SK-N-SH treated with all-trans-retinoic acid at 6 μM for 48 hours (cell line): ENCODE data around the gene GJD2.

Experiments used
- ATAC-seq: fragments of 200-7000 bp; cut with Tn5 transposase; 3 replicates; pipeline ENCODE4 v1.9.1; 2020; ENCODE audit warnings: mild to moderate bottlenecking, moderate library complexity
- ARNTL ChIP-seq: fragments of 450-650 bp; formaldehyde crosslinking; IDR thresholded peaks from 2 replicates; pipeline ENCODE4 v1.5.0; 2020; ENCODE audit warnings: low read depth, mild to moderate bottlenecking, moderate library complexity, borderline replicate concordance
- BACH2 ChIP-seq: fragments of 250-450 bp; sonication (Bioruptor Pico); IDR thresholded peaks from 2 replicates; pipeline ENCODE4 v1.9.0; 2021; ENCODE audit warnings: mild to moderate bottlenecking, borderline replicate concordance
- CSDC2 ChIP-seq: fragments of 250-450 bp; sonication (Bioruptor Pico); IDR thresholded peaks from 2 replicates; pipeline ENCODE4 v1.5.0; 2020; ENCODE audit warnings: mild to moderate bottlenecking, moderate library complexity
- CSRNP3 ChIP-seq: fragments of 250-450 bp; sonication (Bioruptor Pico); IDR thresholded peaks from 2 replicates; pipeline ENCODE4 v1.5.1; 2021; ENCODE audit warnings: mild to moderate bottlenecking, moderate library complexity
- ESRRG ChIP-seq: fragments of 250-450 bp; sonication (Bioruptor Pico); IDR thresholded peaks from 2 replicates; pipeline ENCODE4 v1.6.1; 2021; ENCODE audit warnings: mild to moderate bottlenecking
- GLIS3 ChIP-seq: fragments of 250-450 bp; sonication (Bioruptor Pico); IDR thresholded peaks from 2 replicates; pipeline ENCODE4 v1.5.0; 2020; ENCODE audit warnings: mild to moderate bottlenecking, moderate library complexity
- ISL1 ChIP-seq: fragments of 250-450 bp; sonication (Bioruptor Pico); IDR thresholded peaks from 2 replicates; pipeline ENCODE4 v2.1.2; 2022; ENCODE audit warnings: mild to moderate bottlenecking, moderate library complexity
- OSR1 ChIP-seq: fragments of 250-450 bp; sonication (Bioruptor Pico); IDR thresholded peaks from 2 replicates; pipeline ENCODE4 v1.8.0; 2022; ENCODE audit warnings: moderate library complexity, mild to moderate bottlenecking, inconsistent platforms
- PATZ1 ChIP-seq: fragments of 250-450 bp; sonication (Bioruptor Pico); IDR thresholded peaks from 2 replicates; pipeline ENCODE4 v1.8.0; 2020; ENCODE audit warnings: mild to moderate bottlenecking, moderate library complexity, borderline replicate concordance
- POU6F1 ChIP-seq: fragments of 250-450 bp; sonication (Bioruptor Pico); IDR thresholded peaks from 2 replicates; pipeline ENCODE4 v1.8.0; 2021; ENCODE audit warnings: low read depth, mild to moderate bottlenecking, moderate library complexity, borderline replicate concordance
- PPARA ChIP-seq: fragments of 250-450 bp; sonication (Bioruptor Pico); IDR thresholded peaks from 2 replicates; pipeline ENCODE4 v1.5.0; 2020; ENCODE audit warnings: mild to moderate bottlenecking, borderline replicate concordance
- RARB ChIP-seq: fragments of 250-450 bp; sonication (Bioruptor Pico); IDR thresholded peaks from 2 replicates; pipeline ENCODE4 v1.8.0; 2021; ENCODE audit warnings: mild to moderate bottlenecking, moderate library complexity
- SNAI2 ChIP-seq: fragments of 250-450 bp; sonication (Bioruptor Pico); IDR thresholded peaks from 2 replicates; pipeline ENCODE4 v1.5.0; 2020; ENCODE audit warnings: mild to moderate bottlenecking, moderate library complexity
- TOX ChIP-seq: fragments of 250-450 bp; sonication (Bioruptor Pico); IDR thresholded peaks from 2 replicates; pipeline ENCODE4 v1.8.0; 2021; ENCODE audit warnings: mild to moderate bottlenecking, moderate library complexity, borderline replicate concordance
- TSHZ2 ChIP-seq: fragments of 250-450 bp; sonication (Bioruptor Pico); IDR thresholded peaks from 2 replicates; pipeline ENCODE4 v1.5.0; 2020; ENCODE audit warnings: mild to moderate bottlenecking, moderate library complexity
- ZC3H10 ChIP-seq: fragments of 250-450 bp; sonication (Bioruptor Pico); IDR thresholded peaks from 2 replicates; pipeline ENCODE4 v1.5.1; 2021; ENCODE audit warnings: mild to moderate bottlenecking, moderate library complexity
- ZFP3 ChIP-seq: fragments of 250-450 bp; sonication (Bioruptor Pico); IDR thresholded peaks from 2 replicates; pipeline ENCODE4 v1.5.0; 2020; ENCODE audit warnings: mild to moderate bottlenecking, moderate library complexity
- ZNF565 ChIP-seq: fragments of 450-650 bp; formaldehyde crosslinking; conservative IDR thresholded peaks from 2 replicates; pipeline ENCODE4 v1.5.0; 2020; ENCODE audit warnings: low read depth, mild to moderate bottlenecking, moderate library complexity
- ZNF70 ChIP-seq: fragments of 450-650 bp; formaldehyde crosslinking; IDR thresholded peaks from 2 replicates; pipeline ENCODE4 v1.5.0; 2020; ENCODE audit warnings: mild to moderate bottlenecking, moderate library complexity
- ZNF8 ChIP-seq: fragments of 450-650 bp; formaldehyde crosslinking; IDR thresholded peaks from 2 replicates; pipeline ENCODE4 v1.5.0; 2020; ENCODE audit warnings: mild to moderate bottlenecking, moderate library complexity

Gene GJD2

GRCh38 chr15:34724481-34724880 is 30.3 kb downstream of the GJD2 start:
- TF ChIP-seq POU6F1 (CRISPR knock-in tag) (no peak), RARB (no peak), OSR1 (no peak), GLIS3 (CRISPR knock-in tag) (no peak), ZNF8 (CRISPR knock-in tag) (no peak), CSDC2 (no peak), BACH2 (CRISPR knock-in tag) (no peak), SNAI2 (CRISPR knock-in tag) (no peak)
- TF ChIP-seq, all 23 proteins: peak for 0

GRCh38 chr15:34722439-34722836 is 32.4 kb downstream of the GJD2 start:
- ATAC-seq, result peak; percentile 87
- TF ChIP-seq ZC3H10 (CRISPR knock-in tag) (no peak), BACH2 (CRISPR knock-in tag) (no peak), PPARA (CRISPR knock-in tag) (no peak), GLIS3 (CRISPR knock-in tag) (no peak), RARB (no peak), ZNF565 (CRISPR knock-in tag) (no peak)

More at GRCh38 chr15:34724481-34724880, 30.3 kb downstream of the GJD2 start:
- ATAC-seq, result no peak

- TF ChIP-seq CSRNP3 (CRISPR knock-in tag) (no peak), SNAI2 (CRISPR knock-in tag) (no peak), RARB (no peak), ZNF565 (CRISPR knock-in tag) (no peak), ARNTL (CRISPR knock-in tag) (no peak), ESRRG (CRISPR knock-in tag) (no peak), ZNF8 (CRISPR knock-in tag) (no peak), GLIS3 (CRISPR knock-in tag) (no peak), CSDC2 (no peak), TOX (CRISPR knock-in tag) (no peak), ISL1 (CRISPR knock-in tag) (no peak), POU6F1 (CRISPR knock-in tag) (no peak), ZFP3 (CRISPR knock-in tag) (no peak), TSHZ2 (CRISPR knock-in tag) (no peak), PPARA (CRISPR knock-in tag) (no peak), BACH2 (CRISPR knock-in tag) (no peak), OSR1 (no peak), PATZ1 (CRISPR knock-in tag) (no peak), ZNF70 (CRISPR knock-in tag) (no peak)
- peak; percentile 93 for ATAC-seq
Measured at GRCh38 chr15:34721802-34722438, 32.9 kb downstream of the GJD2 start.
